ENCODE results near the gene C1QTNF4. TPM values are rescaled to one million over a fixed set of nuclear protein-coding genes. Genes with fewer than 3 reads are reported as not detected.

Gene C1QTNF4
- polyA plus RNA-seq, 1 donor (not counting 4 experiments of a cell fraction or from before 2014, with no cell fraction given), result not detected

GRCh38 chr11:47595967-47596366 is 1.8 kb upstream of the C1QTNF4 start:
- Histone ChIP-seq H3K4me3 (ENCODE audit: control insufficient read depth in 2 of 3, extremely low read depth in 1 of 3, insufficient read depth in 2 of 3, low read depth in 1 of 3, low read length in 3 of 3) (no peak overlapping the region), H3K4me1 (ENCODE audit: control insufficient read depth, extremely low read depth, insufficient read depth, low read length) (peaks cover 3% of the 10 kb centered on the region), H3K36me3 (ENCODE audit: control insufficient read depth in 2 of 2, extremely low read depth in 1 of 2, insufficient read depth in 2 of 2, low read length in 2 of 2) (no peaks in the 10 kb centered on the region), H3K9ac (ENCODE audit: control insufficient read depth, extremely low read depth, insufficient read depth, low read length) (no peak overlapping the region), H3K79me2 (ENCODE audit: control insufficient read depth, insufficient read depth, low read length) (no peaks in the 10 kb centered on the region), H4K20me1 (ENCODE audit: control insufficient read depth, extremely low read depth, insufficient read depth, low read length) (peaks cover 3% of the 10 kb centered on the region), H2AFZ (ENCODE audit: control insufficient read depth, low read length) (no peak overlapping the region), H3K27me3 (ENCODE audit: control insufficient read depth, extremely low read depth, insufficient read depth, low read length) (peaks cover 46% of the 10 kb centered on the region), H3K9me1 (ENCODE audit: control insufficient read depth, extremely low read depth, insufficient read depth, low read length) (no peaks in the 10 kb centered on the region), H3K4me2 (ENCODE audit: control insufficient read depth, extremely low read depth, insufficient read depth, low read depth, low read length) (no peak overlapping the region), H3K27ac (ENCODE audit: control insufficient read depth, insufficient read depth, low read length) (no peak overlapping the region), H3K9me3 (ENCODE audit: control insufficient read depth, low read depth, low read length) (no peaks in the 10 kb centered on the region)
- no peak for DNase-seq (ENCODE audit: low read depth, low spot score)
- TF ChIP-seq EZH2 (IDR thresholded peaks at IDR 0.05; ENCODE audit: low read length), result no peak
- TF ChIP-seq, protein P1, sequence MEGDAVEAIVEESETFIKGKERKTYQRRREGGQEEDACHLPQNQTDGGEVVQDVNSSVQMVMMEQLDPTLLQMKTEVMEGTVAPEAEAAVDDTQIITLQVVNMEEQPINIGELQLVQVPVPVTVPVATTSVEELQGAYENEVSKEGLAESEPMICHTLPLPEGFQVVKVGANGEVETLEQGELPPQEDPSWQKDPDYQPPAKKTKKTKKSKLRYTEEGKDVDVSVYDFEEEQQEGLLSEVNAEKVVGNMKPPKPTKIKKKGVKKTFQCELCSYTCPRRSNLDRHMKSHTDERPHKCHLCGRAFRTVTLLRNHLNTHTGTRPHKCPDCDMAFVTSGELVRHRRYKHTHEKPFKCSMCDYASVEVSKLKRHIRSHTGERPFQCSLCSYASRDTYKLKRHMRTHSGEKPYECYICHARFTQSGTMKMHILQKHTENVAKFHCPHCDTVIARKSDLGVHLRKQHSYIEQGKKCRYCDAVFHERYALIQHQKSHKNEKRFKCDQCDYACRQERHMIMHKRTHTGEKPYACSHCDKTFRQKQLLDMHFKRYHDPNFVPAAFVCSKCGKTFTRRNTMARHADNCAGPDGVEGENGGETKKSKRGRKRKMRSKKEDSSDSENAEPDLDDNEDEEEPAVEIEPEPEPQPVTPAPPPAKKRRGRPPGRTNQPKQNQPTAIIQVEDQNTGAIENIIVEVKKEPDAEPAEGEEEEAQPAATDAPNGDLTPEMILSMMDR (optimal IDR thresholded peaks at IDR 0.05 in 1 of 3, IDR thresholded peaks at IDR 0.05 in 1 of 3, conservative IDR thresholded peaks at IDR 0.05 in 1 of 3; ENCODE audit: extremely low read depth in 1 of 3, insufficient read depth in 2 of 3, low read length in 3 of 3), result no peak
- dilution Hi-C loops (cut with MboI; ENCODE audit: extremely low pct_ligation_motif_present, low sequenced_read_pairs), result no loop called here
- FAIRE-seq, result no peak

DNA sequence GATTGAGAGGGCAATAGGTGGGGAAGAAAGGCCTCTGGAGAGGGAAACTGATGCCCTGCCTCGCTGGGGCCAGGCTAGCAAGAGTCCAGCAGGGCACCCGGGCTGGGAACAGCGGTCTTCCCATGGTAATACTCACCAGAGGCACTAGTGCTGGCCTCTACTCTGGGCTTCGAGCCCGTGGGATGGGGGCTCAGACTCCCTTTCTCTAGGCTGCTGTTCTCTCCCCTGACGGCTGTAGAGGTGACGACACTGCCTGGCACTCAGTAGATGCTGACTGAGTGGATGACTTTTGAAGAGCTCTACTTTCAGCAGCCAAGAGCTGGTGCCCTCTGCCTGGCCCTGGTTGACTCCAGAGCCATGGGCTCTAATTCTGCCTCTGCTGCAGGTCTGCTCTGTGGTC is 818 bp upstream of the C1QTNF4 start:
- DNase-seq (ENCODE audit: low read depth, low spot score) (no peak), FAIRE-seq (no peak)
- dilution Hi-C loops (cut with MboI; ENCODE audit: extremely low pct_ligation_motif_present, low sequenced_read_pairs), result no loop called here
- Histone ChIP-seq H3K27me3 (ENCODE audit: control insufficient read depth, extremely low read depth, insufficient read depth, low read length) (peaks cover 54% of the 10 kb centered on the region), H2AFZ (ENCODE audit: control insufficient read depth, low read length) (no peak overlapping the region), H3K36me3 (ENCODE audit: control insufficient read depth in 2 of 2, extremely low read depth in 1 of 2, insufficient read depth in 2 of 2, low read length in 2 of 2) (no peaks in the 10 kb centered on the region), H3K9ac (ENCODE audit: control insufficient read depth, extremely low read depth, insufficient read depth, low read length) (no peak overlapping the region), H3K9me3 (ENCODE audit: control insufficient read depth, low read depth, low read length) (no peaks in the 10 kb centered on the region), H4K20me1 (ENCODE audit: control insufficient read depth, extremely low read depth, insufficient read depth, low read length) (peaks cover 3% of the 10 kb centered on the region), H3K4me2 (ENCODE audit: control insufficient read depth, extremely low read depth, insufficient read depth, low read depth, low read length) (no peak overlapping the region), H3K79me2 (ENCODE audit: control insufficient read depth, insufficient read depth, low read length) (no peaks in the 10 kb centered on the region), H3K9me1 (ENCODE audit: control insufficient read depth, extremely low read depth, insufficient read depth, low read length) (no peaks in the 10 kb centered on the region), H3K4me3 (ENCODE audit: control insufficient read depth in 2 of 3, extremely low read depth in 1 of 3, insufficient read depth in 2 of 3, low read depth in 1 of 3, low read length in 3 of 3) (no peak overlapping the region), H3K27ac (ENCODE audit: control insufficient read depth, insufficient read depth, low read length) (no peak overlapping the region), H3K4me1 (ENCODE audit: control insufficient read depth, extremely low read depth, insufficient read depth, low read length) (peaks cover 3% of the 10 kb centered on the region)
- TF ChIP-seq, protein P1 (optimal IDR thresholded peaks at IDR 0.05 in 1 of 3, IDR thresholded peaks at IDR 0.05 in 1 of 3, conservative IDR thresholded peaks at IDR 0.05 in 1 of 3; ENCODE audit: extremely low read depth in 1 of 3, insufficient read depth in 2 of 3, low read length in 3 of 3), result no peak
- no peak for TF ChIP-seq EZH2 (IDR thresholded peaks at IDR 0.05; ENCODE audit: low read length)
